Right atrium auricular region (tissue), 2 donors: ENCODE measurements around the gene VPS37B. TPM values are rescaled to one million over a fixed set of nuclear protein-coding genes. Genes with fewer than 3 reads are reported as not detected.

Experiments
- DNase-seq: peaks from one replicate; pipeline ENCODE4 v3.0.0-alpha.2; 2019; ENCODE audit warnings: low spot score
- H3K27ac ChIP-seq, 2 donors: fragments of 200-600 bp; sonication (generic); 1 replicate in 1 of 2; 2 replicates in 1 of 2; pipeline ENCODE4 v1.5.1; 2016 to 2019
- H3K27me3 ChIP-seq, 2 donors: fragments of 200-600 bp; sonication (generic); one replicate each; pipeline versions ENCODE4 v1.5.1 to v1.6.0; 2017 to 2019
- H3K36me3 ChIP-seq: fragments of 200-600 bp; sonication (generic); one replicate; pipeline ENCODE4 v1.5.1; 2016
- H3K4me1 ChIP-seq, 2 donors: fragments of 200-600 bp; sonication (generic); one replicate each; pipeline versions ENCODE4 v1.5.1 to v1.6.0; 2017 to 2019
- H3K4me3 ChIP-seq, 2 donors: fragments of 200-600 bp; sonication (generic); 1 replicate in 1 of 2; 2 replicates in 1 of 2; pipeline ENCODE4 v1.5.1; 2017 to 2019; ENCODE audit warnings: mild to moderate bottlenecking in 1 of 2, moderate library complexity in 1 of 2
- H3K9me3 ChIP-seq, 2 donors: fragments of 200-600 bp; sonication (generic); one replicate each; pipeline ENCODE4 v1.5.1; 2019
- total RNA-seq, 2 donors: library from RNA; depleted of rRNA; stranded (reverse); fragments of >200 nt; gene quantifications; one replicate each; pipeline ENCODE4 v1.1.0, GENCODE V29; 2016
- TF ChIP-seq, protein P1 (sequence below), 2 donors: fragments of 200-600 bp; sonication (generic); IDR thresholded peaks; one replicate each; pipeline ENCODE4 v1.5.1; 2019; ENCODE audit warnings: antibody characterized with exemption in 2 of 2

Gene VPS37B
- total RNA-seq, 2 donors from 2014 or later: 28.5 to 41.1 TPM

DNA sequence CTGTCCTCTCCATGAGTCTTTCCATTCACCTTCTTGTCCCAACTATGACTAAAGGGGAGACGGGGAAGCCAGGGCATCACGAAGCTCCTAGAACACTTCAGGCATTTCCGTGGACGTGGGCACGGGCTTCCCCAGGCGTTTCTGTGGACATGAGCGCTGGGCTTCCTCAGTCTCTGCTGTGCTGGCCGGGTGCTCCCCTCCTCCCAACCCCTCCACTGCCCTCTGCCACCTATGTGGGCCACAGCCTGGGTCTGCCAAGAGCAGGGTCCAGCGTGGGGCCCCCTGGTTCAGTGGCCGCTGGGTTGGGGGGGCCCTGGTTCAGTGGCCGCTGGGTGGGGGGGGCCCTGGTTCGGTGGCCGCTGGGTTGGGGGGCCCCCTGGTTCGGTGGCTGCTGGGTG, 45.9 kb downstream of the VPS37B start:
- no peak overlapping the region for H3K4me3 ChIP-seq
- H3K36me3 ChIP-seq: peaks cover 3% of the 10 kb centered on the region
- peak overlapping the region; percentile 76 to 88 for H3K27ac ChIP-seq
- H3K27me3 ChIP-seq: no peaks in the 10 kb centered on the region
- DNase-seq: no peak
- no peaks in the 10 kb centered on the region for H3K9me3 ChIP-seq
- TF ChIP-seq, protein P1, sequence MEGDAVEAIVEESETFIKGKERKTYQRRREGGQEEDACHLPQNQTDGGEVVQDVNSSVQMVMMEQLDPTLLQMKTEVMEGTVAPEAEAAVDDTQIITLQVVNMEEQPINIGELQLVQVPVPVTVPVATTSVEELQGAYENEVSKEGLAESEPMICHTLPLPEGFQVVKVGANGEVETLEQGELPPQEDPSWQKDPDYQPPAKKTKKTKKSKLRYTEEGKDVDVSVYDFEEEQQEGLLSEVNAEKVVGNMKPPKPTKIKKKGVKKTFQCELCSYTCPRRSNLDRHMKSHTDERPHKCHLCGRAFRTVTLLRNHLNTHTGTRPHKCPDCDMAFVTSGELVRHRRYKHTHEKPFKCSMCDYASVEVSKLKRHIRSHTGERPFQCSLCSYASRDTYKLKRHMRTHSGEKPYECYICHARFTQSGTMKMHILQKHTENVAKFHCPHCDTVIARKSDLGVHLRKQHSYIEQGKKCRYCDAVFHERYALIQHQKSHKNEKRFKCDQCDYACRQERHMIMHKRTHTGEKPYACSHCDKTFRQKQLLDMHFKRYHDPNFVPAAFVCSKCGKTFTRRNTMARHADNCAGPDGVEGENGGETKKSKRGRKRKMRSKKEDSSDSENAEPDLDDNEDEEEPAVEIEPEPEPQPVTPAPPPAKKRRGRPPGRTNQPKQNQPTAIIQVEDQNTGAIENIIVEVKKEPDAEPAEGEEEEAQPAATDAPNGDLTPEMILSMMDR (IDR thresholded peaks at IDR 0.05): no peak
- peaks cover 0 to 69% of the 10 kb centered on the region in 2 donors for H3K4me1 ChIP-seq

DNA sequence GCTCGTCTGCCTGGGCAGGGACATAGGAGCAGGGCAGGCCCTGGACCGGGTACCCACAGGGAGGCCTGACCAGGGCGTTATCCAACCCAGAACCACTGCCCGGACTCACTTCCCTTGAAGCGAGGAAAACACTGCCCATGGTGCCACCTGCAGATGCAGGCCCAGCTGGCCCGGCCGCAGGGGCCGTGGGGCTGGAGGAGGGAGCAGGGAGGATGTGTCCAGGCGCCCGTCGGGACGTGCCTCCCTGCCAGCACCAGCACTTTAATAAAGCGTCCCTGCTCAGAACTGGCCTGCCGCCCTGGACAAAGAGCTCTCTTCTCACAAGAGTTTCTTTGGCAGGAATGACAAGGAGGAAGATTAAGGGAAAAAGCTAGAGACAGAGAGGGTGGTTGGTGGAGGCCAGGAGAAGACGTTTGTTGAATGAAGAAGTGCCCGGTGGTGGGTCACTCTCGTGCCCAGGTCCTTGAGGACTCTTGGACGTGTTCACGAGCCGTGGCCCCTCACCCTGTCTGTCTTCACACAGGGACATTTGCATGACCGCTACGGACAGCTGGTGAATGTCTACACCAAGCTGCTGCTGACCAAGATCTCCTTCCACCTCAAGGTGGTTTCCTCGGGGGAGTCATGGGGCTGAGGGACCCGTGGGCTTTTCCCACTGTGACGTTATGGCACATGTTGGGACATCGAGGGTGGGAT, 46.4 kb downstream of the VPS37B start:
- DNase-seq: no peak
- H3K27ac ChIP-seq: peak overlapping the region; percentile 76 to 88

DNA sequence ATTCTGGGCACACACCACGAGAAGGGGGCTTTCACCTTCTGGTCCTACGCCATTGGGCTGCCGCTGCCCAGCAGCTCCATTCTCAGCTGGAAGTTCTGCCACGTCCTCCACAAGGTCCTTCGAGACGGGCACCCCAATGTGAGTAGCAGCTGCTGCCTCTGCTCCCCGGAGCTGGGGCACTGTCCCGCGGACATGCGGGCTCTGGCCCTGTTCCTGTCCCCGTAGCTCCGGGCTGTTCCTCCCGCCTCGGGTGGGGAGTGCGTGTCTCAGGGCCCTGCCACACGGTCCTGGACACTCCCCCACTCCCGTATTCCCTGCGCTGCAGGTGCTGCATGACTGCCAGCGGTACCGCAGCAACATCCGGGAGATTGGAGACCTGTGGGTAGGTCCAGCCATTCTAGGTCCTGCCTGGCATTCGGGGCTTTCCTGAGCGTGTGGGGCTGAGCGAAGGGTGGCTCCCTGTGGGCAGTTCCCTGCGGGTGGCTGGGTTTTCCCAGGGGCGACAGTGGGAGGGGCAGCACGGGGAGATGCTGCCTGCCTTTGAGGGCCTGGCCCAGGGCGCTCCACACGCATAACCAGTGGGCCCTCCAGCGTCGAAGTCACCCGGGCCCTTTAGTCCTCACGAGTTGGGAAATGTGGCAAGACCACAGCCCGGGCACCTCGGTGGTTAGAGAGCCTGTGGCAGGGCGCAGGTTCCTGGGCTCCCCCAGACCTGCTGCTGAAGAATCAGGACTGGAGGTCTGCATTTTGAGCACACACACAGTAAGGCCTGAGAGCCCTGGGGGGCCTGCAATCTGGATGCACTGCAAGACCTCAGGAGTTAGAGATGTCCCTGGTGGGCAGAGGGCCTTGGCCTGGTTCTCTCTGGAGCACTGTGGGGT, 47.2 kb downstream of the VPS37B start:
- H3K9me3 ChIP-seq: no peaks in the 10 kb centered on the region
- TF ChIP-seq, protein P1 (IDR thresholded peaks at IDR 0.05): no peak
- no peak for DNase-seq
- peak overlapping the region; percentile 76 to 88 for H3K27ac ChIP-seq
- no peaks in the 10 kb centered on the region for H3K36me3 ChIP-seq
- H3K27me3 ChIP-seq: no peaks in the 10 kb centered on the region
- H3K4me3 ChIP-seq: no peak overlapping the region
- H3K4me1 ChIP-seq: peaks cover 0 to 79% of the 10 kb centered on the region in 2 donors

More for the DNA sequence above, 46.4 kb downstream of the VPS37B start:
- H3K4me3 ChIP-seq: no peak overlapping the region
- no peaks in the 10 kb centered on the region for H3K36me3 ChIP-seq
- no peaks in the 10 kb centered on the region for H3K27me3 ChIP-seq
- TF ChIP-seq, protein P1 (IDR thresholded peaks at IDR 0.05): no peak
- H3K4me1 ChIP-seq: peaks cover 0 to 74% of the 10 kb centered on the region in 2 donors
- no peaks in the 10 kb centered on the region for H3K9me3 ChIP-seq

DNA sequence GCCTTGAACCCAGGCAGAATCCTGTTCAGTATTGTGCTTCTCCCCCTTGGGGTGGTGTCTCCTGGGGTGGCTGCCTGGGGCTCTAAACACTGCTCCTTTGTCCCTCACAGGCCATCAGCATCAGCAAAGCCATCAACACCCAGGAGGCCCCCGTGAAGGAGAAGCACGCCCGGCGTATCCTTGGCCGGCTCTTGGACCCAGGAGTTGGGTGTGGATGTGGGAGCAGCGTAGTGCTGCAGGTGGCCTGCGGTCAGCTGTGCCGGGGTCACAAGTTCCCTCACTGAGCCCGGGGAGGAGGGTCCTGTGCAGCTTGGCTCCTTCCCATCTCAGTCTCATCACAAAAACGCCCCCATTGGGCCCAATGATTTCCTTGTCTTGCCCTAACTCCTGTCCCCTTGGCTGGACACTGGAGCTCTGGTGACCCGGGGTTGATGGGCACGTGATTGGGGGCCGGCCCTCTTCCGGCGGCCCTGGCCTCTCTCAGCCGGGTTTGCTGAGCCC, 48.0 kb downstream of the VPS37B start:
- no peak overlapping the region for H3K4me3 ChIP-seq
- H3K9me3 ChIP-seq: no peaks in the 10 kb centered on the region
- TF ChIP-seq, protein P1 (IDR thresholded peaks at IDR 0.05): no peak
- peak overlapping the region in 1 of 2 donors; percentile 76 for H3K27ac ChIP-seq
- H3K27me3 ChIP-seq: no peaks in the 10 kb centered on the region
- DNase-seq: no peak
- H3K4me1 ChIP-seq: peaks cover 0 to 80% of the 10 kb centered on the region in 2 donors
- H3K36me3 ChIP-seq: no peaks in the 10 kb centered on the region

DNA sequence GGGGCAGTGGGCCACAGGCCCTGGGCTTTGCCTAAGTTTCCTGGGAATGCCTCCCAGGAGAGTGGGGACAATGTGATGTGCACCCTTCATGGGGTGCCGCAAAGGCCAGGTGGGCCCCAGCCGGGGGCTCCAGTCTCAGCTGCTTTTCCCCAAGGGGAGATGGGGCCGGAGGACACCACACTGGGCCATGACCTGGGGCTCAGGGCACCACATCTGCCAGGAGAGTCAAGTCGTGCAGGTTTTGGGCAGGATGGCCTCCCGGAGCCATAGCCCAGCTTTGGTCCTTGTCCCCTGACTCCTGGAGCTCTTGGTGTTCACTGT, 48.4 kb downstream of the VPS37B start:
- DNase-seq: no peak

More for the DNA sequence above, 48.4 kb downstream of the VPS37B start:
- TF ChIP-seq, protein P1 (IDR thresholded peaks at IDR 0.05): no peak
- Histone ChIP-seq H3K4me3 (no peak overlapping the region), H3K36me3 (no peaks in the 10 kb centered on the region), H3K9me3 (no peaks in the 10 kb centered on the region), H3K27me3 (no peaks in the 10 kb centered on the region), H3K27ac (peak overlapping the region in 1 of 2 donors; percentile 16), H3K4me1 (peaks cover 0 to 80% of the 10 kb centered on the region in 2 donors)
